ELF-1 (cell line): ENCODE measurements around the gene STXBP5L.
"Not testable (repeated sequence)": the region's sequence is repeated elsewhere in the genome, so short reads cannot be mapped to it uniquely, and the experiment has no call there.

Experiments used
- DNase-seq: peaks from one replicate; pipeline ENCODE4 v3.0.0-alpha.2; 2016; ENCODE audit warnings: low read depth, low spot score

STXBP5L gene

DNA sequence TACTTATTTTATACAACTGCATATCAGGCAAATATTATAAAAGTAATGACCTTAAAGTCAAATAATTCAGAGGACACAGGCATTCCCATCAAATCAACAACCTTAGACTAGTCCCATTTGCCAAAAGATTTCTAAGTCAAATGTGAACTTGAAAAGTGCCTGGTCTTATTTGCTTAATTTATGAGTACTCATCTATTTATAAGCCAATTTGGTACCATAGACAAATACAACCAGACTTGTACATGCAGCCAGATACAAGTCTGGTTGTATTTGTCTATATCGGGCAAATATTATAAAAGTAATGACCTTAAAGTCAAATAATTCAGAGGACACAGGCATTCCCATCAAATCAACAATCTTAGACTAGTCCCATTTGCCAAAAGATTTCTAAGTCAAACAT is 322.2 kb downstream of the STXBP5L start:
- DNase-seq = not testable (repeated sequence)

DNA sequence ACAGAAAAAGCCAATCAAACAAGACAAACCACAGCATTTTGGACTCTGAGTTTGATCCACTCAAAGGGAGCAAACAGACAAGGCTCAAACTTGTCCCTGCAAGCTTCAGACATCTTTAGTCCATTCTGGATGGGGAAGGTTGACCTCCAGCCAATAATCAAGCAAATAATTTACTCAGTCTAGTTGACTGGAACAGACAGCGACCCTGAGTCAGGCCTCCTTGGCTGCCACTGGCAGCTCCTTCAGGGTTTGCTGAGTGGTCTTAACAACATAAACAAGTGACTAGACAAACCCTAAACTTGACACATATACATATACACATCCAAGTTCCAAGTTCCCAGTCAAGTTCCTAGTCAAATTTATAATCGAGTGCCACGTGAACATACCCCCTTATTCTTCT is 323.9 kb downstream of the STXBP5L start:
- DNase-seq = no peak

DNA sequence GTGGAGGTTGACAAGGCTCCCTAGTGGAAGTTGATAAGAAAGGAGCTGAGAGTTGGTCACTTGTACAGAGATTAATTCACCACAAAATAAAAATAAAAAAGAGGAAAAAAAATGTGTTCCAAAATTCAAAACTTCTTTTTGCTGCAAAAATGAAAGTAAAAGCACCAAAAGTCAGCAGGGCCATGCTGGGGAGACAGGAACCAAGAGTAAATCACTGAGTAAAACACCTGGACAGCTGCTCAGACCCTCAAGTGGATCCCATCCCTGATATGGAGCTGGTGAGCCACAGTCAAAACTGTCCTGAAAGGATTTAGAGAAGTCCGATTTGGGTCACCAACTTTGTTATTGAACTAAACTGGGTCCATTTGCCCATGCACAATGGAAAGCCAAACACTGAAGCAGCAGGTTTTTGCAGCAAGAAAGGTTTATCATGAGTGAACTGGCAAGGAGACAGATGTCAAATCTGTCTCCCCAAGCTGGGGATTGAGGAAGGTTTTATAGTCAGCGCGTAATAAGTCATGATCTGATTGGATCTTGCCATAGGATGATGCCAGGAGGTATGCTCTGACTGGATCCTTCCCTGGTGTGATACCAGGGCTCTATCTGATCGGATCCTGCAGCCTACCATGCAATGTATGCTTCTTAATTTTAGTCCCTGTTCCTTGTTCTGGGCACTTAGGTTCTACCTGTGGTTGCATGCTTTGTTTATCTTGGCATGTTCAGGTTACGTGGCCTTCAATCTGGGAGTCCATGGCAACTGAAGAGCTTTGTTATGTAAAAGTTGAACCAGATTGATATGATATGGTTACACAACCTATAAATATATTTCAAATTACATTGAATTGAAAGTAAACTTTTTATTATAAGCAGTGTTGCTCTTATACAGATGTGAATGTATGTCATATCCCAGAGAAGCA is 324.6 kb downstream of the STXBP5L start:
- DNase-seq = no peak

DNA sequence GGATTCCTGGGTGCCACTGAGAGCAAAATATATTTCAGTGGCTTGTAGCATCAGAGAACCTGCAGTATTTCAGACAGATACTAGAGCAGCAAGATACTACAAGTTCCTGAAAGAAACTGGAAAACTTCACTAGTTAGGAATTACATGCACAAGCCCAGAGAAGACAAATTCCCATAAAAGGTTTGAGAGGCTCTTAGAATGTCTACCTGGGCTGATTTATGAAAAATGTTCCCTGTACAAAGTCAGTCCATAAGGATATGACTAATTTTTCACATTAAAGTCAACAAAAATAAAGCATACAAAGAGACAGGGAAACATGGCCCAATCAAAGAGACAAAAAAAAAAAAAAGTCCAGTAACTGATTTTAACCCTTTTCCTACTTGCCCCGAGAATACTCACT is 335.2 kb downstream of the STXBP5L start:
- DNase-seq = no peak

DNA sequence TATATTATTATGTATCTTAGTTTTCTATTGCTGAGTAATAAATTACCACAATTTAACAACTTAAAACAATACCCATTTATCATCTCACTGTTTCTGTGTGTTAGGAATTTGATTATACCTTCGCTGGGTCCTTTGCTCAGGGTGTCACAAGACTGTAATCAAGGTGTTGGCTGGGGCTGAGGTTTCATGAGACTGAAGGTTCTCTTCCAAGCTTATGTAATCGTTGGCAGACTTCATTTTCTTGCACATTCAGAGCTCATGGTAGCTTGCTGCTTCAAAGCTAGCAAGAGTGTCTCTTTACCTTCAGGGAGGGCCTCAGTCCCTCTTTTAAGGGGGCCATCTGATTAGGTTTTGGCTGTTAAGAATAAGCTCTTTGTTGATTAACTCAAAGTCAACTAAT is 344.7 kb downstream of the STXBP5L start:
- DNase-seq = no peak

DNA sequence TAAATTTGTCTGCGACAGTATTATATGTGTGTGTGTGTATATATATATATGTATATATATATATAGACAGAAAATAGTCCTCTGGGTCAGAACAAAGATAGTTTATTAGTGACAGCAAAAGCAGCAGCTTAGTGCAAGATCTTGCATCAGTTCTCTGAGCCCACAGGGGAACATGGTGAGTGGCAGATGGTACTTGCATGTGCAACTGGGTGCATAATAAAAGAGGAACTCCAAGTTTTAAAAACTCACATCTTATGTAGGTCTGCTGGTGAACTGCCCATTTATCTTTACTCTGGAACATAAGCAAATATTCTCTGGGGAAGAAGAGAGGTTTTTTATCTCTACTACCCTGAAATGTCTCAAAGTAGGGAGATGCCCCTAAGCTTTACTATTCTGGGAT is 361.4 kb downstream of the STXBP5L start:
- no peak for DNase-seq

DNA sequence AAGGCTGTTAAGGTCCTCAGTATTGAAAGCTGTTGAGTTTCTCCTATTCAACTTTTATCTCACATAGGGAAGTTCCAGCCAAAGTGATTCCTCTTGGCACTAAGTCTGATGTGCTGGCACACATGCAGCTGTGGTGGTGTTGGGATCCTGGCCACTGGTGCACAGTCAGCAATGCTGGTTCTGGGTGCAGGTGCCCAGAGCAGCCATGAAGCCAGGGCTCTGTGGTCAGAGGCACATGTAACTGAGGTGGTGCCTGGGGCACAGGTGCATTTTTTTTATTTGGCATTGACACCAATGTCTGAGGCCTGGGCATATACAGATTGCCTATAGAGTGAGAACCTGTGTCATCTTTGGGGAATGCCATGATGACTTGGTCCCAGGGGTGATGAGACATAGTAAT is 366.4 kb downstream of the STXBP5L start:
- DNase-seq = no peak

DNA sequence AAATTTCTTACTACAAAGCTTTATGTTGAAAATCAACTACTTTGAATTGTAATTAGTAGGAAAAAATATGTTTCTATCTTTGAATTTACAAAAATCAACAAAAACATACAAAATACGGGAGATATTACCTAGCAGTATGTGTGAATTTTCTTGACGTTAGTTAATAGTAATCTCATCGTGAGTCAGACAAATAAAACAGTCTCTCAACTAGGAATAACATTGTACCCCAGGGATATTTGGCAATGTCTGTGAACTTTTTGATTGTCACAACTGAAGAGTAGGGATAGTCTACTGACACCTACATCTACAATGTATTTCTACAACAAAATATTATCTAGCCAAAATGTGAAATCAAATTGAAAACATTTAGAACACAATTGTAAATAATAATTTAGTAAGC is 387.4 kb downstream of the STXBP5L start:
- DNase-seq = no peak

DNA sequence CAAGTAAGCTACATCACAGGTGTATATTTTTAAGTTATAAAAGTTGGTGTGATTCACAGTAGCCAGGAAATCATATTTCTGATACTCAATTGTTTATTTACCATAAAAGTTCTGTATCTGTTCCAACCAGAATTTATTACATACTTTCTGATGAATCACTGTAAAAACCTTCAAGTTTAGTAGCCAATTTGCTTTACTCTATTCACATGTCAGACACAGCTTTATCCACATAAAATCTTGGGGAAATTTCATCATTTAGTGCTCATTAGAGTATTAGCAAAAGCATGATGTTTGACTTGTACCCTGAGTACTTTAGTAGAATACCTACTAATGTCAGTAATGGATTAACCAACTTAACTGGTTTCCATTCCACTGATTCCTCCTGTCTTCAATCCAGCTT is 388.0 kb downstream of the STXBP5L start:
- no peak for DNase-seq

DNA sequence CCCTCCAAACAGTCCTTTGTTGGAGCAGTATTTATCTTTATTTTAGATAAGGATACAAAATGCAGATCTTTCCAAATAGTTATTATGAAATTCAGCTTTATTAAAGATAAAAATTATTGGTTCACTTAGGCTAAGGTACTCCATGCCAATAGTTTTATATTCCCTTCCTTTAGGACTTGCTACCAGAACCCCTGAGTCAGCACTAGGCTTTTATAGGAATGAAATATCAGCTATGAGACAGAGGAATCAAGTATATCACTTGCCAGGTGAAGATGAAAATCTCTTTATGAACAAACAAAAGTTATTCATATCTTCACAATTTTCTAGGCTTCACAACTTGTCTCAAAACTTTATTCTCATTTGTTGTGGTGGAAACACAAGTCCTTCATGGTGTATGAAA is 416.3 kb downstream of the STXBP5L start:
- DNase-seq = no peak

DNA sequence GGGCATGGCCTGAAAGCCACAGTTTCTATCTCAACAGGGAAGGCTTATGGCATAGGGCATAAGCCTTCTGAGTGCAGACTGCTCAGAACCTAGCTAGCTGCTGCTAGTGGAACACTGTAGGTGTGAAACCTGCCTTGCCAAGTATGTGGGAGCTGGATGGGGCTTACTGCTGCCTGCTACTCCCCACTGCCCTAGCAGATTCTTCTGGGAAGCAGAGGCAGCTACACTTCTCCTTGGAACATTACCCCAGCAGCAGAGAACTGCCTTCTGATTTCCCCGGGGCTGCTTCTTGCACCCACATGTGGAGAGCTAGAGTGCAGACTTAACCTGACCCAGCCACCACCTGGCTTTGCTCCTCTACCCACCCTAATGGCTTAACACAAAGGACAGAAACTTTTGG is 422.1 kb downstream of the STXBP5L start:
- DNase-seq = no peak

DNA sequence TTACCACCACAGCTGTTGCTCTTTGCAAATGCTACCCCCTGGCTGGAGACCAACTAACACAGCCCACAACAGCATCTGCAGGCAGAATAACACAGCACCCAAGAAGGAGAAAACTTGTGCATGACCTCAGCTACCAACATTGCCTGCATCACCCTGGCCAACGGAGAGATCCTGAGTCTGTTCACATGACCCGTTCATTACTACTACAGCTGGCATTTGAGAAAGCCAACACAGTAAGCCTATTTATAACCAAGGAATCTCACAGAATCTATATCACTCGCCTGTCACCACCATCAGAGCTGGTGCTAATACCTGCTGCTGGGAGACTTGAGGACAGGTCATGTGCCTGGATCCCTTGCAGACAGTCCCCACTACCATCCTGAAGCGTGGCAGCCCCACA is 422.6 kb downstream of the STXBP5L start:
- DNase-seq = no peak

DNA sequence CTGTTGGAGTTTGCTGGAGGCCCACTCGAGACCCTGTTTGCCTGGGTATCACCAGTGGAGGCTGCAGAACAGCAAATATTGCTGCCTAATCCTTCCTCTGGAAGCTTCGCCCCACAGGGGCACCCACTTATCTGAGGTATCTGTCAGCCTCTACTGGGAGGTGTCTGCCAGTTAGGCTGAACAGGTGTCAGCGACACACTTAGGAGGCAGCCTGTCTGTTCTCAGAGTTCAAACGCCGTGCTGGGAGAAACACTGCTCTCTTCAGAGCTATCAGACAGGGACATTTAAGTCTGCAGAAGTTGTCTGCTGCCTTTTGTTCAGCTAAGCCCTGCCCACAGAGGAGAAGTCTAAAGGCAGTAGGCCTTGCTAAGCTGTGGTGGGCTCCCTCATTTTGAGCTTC is 448.0 kb downstream of the STXBP5L start:
- DNase-seq = not testable (repeated sequence)

DNA sequence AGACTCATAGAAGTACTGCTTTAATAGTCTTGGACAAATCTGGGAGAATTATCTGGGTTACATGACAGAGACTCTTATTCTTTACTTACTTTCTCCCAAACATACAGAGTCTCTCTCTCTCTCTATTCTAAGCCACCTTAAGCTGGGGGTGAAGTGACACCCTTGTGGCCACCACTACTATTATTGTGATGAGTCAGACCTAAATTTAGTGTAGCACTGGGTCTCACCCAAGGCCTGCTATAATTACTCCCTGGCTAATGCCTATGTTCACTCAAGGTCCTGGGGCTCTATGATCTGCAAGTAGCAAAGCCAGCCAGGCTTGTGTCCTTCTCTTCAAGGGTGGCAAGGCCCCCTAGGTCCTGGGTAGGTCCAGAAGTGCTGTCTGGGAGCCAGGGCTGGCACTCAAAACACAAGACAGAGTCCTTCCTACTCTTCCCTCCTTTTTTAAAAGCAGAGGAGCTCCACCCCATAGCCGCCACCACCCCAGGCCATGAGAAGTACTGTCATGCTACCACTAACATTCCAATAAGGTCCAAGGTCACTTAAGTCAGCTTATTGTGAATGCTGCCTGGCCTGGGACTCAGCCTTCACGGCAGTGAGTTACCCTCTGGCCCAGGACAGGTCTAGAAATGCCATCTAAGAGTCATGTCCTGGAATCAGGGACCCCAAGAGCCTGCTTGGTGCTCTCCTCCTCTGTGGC is 454.2 kb downstream of the STXBP5L start:
- no peak for DNase-seq

DNA sequence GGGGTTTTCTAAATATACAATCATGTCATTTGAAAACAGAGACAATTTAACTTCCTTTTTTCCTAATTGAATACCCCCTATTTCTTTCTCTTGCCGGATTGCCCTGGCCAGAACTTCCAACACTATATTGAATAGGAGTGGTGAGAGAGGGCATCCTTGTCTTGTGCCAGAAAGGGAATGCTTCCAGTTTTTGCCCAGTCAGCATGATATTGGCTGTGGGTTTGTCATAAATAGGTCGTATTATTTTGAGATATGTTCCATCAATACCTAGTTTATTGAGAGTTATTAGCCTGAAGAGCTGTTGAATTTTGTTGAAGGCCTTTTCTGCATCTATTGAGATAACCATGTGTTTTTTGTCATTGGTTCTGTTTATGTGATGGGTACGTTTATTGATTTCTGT is 480.3 kb downstream of the STXBP5L start:
- not testable (repeated sequence) for DNase-seq

DNA sequence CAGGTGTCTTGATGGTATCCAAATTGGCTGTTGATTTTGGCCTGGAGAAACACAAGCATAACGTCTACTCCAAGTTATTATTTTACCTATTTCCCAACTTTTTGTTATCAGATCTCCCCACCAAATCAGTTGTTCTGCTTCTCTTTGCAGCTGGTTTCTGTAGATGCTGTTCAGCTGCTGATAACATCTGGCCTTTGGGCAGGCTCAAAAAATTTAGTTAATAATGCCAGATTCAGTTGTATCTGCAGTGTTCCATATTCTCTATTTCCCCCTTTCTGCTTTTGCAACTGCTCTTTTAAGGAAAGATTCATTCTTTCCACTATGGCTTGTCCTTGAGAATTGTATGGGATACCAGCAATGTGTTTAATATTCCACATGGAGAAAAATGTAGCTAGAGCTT is 488.0 kb downstream of the STXBP5L start:
- DNase-seq = not testable (repeated sequence)

DNA sequence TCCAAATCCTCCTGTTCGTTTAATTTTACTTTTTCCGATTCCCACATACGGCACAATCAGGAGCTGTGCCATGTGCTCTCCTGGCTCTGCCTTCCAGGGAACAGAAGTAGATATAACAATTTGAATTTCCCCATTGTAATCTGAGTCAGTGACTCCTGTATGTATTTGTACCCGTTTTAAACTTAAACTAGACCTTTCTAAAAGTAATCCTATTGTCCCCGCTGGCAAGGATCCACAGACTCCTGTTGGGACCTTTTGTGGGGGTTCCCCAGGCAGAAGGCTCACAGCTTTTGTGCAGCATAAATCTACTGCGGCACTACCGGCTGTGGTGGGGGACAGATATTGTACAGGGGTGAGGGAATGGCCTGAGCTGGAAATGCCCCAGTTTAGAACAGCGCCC is 490.0 kb downstream of the STXBP5L start:
- not testable (repeated sequence) for DNase-seq

DNA sequence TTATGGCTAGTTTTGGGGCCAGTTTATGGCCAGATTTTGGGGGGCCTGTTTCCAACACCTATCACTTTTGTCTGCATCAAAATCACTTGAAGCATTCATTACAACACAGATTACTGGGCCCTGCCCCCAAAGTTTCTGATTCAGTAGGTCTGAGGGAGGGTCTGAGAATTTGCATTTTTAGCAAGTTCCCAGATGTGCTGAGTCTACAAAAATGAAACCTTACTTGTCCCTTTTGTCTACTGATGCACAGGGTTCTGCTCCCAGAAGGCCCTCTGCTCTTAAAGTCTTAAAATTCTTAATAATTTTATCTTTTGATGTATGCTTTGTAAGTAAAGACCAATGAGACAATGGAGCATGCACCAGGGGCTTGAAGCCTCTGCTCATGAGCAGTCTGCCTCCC is 491.8 kb downstream of the STXBP5L start:
- DNase-seq = no peak

DNA sequence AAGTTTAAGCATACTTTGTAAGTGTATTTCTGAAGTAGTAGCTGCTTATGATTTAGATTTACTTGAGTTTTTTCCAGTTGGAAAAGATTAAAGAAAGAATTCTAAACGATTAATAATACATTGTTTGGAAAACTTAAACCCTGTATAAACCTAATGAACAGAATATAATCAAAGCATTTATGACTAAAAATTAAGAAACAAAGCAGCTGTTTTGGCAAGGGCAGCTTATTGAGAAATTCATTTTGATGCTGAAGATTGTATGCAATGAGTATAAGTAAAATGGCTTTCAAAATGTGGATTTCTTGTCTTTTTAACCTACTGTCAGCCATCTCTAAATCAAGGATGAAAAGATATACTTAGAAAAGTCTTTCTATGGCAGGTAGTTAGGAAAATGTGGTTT is 497.6 kb downstream of the STXBP5L start:
- no peak for DNase-seq

DNA sequence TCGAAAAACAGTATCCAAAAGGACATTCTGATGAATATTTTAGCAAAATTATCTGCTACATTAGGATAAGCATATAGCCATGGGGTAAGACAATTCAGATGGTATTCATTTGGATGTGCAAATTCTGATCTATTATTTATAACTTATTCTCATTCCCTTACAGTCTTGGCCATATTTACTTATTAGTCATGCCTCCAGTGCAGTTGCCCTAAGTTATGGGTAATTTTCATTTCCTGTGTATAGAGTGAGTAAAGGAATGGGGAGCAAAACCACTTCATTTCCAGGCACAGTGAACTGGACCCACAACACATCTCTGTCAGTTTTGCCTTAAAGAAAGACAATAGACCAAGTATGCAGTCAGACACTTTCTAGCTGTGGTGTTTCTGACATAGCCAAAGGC is 503.5 kb downstream of the STXBP5L start:
- DNase-seq = no peak

DNA sequence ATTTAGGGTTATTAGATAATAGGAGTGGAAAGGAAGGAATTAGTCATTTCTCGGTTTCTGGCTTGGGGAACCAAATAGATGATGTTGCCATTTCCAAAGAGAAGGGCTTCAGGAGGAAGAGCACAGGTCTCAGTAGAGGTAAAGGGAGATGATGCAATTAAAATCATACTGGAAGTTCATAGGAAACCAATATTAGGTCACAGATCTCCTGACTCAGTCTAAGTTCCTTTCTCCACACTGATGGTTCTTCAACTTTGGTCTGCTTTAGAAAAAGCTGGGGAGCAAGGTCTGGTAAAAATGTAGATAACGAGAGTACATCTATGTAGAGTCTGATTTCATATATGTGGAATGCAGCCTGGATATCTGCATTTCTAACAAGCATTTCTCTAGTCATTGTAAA is 506.9 kb downstream of the STXBP5L start:
- DNase-seq = no peak

DNA sequence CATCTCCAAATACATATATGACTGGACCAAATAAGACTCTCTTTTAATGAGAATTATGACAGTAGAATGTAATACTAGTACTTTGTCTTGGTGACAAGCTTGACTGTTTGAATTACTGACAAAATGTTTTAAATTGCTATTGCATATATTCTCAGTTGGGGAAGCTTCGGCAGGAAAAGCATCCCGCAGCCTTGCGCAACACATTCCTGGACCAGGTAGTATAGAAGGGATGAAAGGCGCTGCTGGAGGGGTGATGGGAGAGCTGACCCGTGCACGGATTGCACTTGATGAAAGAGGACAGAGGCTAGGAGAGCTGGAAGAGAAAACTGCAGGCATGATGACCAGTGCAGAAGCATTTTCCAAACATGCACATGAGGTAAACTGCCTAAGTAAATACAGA is 510.2 kb downstream of the STXBP5L start:
- DNase-seq = no peak

DNA sequence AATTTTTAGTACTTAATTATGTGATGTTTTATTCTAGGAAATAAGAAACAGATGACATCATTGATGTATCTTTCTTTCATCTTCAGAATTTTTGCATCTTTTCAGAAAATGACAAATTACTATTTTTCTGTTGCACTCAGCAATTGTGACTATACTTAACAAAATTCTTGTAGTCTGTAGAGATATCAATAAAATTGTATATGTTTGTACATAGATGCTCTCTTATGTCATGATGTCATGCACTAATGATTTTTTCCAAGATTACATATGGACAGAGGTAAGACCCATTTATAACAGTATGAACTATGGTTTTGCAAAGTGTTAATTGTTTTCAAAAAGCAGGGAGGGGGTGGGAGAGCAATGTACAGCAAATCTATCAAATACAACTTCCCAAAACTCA is 516.5 kb downstream of the STXBP5L start:
- DNase-seq = no peak
